ENCODE results near the gene MEIKIN.

DNA sequence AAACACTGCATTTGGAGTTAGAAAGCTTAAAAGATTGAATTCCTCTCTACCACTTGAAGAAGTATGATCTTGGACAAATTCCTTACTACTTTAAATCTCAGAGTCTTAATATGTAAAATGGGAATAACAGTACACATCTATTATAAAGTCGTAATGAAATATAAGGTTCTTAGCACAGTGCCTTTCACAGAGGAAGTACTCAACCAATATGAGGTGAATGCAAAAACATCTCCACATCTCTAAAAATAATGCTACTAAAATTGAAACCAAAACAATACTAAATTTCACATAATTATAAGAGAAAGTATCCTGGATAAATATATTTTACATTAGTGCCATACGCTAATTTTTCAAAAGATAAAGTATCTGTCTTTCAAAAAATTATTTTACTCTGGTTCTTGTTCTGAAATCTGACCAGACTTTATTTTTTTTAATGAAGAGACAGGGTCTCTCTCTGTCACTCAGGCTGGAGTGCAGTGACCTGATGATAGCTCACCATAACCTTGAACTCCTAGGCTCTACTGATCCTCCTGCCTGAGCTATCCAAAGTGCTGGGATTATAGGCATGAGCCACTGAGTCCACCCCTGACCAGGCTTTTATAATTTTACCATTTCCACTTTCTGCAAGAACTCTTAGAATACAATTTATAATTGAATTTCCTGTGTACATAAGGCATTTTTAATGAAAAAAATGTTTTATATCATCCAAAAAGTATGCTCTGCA lies 127.3 kb downstream of the MEIKIN start:
- TF ChIP-seq, protein P1, sequence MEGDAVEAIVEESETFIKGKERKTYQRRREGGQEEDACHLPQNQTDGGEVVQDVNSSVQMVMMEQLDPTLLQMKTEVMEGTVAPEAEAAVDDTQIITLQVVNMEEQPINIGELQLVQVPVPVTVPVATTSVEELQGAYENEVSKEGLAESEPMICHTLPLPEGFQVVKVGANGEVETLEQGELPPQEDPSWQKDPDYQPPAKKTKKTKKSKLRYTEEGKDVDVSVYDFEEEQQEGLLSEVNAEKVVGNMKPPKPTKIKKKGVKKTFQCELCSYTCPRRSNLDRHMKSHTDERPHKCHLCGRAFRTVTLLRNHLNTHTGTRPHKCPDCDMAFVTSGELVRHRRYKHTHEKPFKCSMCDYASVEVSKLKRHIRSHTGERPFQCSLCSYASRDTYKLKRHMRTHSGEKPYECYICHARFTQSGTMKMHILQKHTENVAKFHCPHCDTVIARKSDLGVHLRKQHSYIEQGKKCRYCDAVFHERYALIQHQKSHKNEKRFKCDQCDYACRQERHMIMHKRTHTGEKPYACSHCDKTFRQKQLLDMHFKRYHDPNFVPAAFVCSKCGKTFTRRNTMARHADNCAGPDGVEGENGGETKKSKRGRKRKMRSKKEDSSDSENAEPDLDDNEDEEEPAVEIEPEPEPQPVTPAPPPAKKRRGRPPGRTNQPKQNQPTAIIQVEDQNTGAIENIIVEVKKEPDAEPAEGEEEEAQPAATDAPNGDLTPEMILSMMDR (IDR thresholded peaks at IDR 0.05), result no peak
- TF ChIP-seq POLR2A (IDR thresholded peaks at IDR 0.05), result no peak
